Measurements from ENCODE around the gene CCDC127. TPM values are rescaled to one million over a fixed set of nuclear protein-coding genes. Genes with fewer than 3 reads are reported as not detected.

The CCDC127 gene
- 5.4 and 5.5 TPM in 2 replicates for total RNA-seq

GRCh38 chr5:217494-218456 lies at the start of gene CCDC127, which contains the start of gene SDHA:
CCDC127 (minus strand) TSS chr5:218153; CDS start chr5:216849, 1,304 bp downstream.
SDHA (plus strand) TSS chr5:218320; CDS start chr5:218356, 36 bp downstream.

GRCh38 chr5:191036-191948 lies 26.7 kb downstream of the CCDC127 start, which contains the start of gene LRRC14B:
LRRC14B (plus strand) TSS chr5:191495; CDS start chr5:191539, 44 bp downstream.

Other genes starting within 250 kb of the CCDC127 start
- under 0.01 TPM in 2 replicates for gene PLEKHG4B, start 126.0 kb downstream of the CCDC127 start, total RNA-seq
- not detected in 2 replicates for gene LRRC14B, start 26.7 kb downstream of the CCDC127 start, total RNA-seq
- 133 and 176 TPM in 2 replicates for gene SDHA, start 167 bp upstream of the CCDC127 start, total RNA-seq
- gene PDCD6, start 53.5 kb upstream of the CCDC127 start, total RNA-seq: 115 and 119 TPM in 2 replicates
- gene AHRR, start 103.6 kb upstream of the CCDC127 start, total RNA-seq: 26.7 and 28.0 TPM in 2 replicates
- 47.7 and 48.8 TPM in 2 replicates for gene EXOC3, start 225.0 kb upstream of the CCDC127 start, total RNA-seq